Frontal cortex (tissue), 4 donors: ENCODE measurements around the gene DPP10. TPM values are rescaled to one million over a fixed set of nuclear protein-coding genes. Genes with fewer than 3 reads are reported as not detected.

Experiments
- DNase-seq, 2 donors: peaks; one replicate each; pipeline ENCODE4 v3.0.0; 2012; ENCODE audit warnings: low spot score in 2 of 2
- FAIRE-seq: peaks from 2 replicates; lab custom pipeline; 2012; peaks lifted over from hg19 to GRCh38; lab: Jason Lieb, UNC
- total RNA-seq: library from RNA; depleted of rRNA; stranded (reverse); fragments of >200 nt; gene quantifications from one replicate; pipeline ENCODE4 v1.2.3, GENCODE V29; 2014
- donor health status: control.
- donor health status: control.
- donor health status: control.

DPP10 gene
- total RNA-seq, 1 donor from 2014 or later = 74.6 TPM

DNA sequence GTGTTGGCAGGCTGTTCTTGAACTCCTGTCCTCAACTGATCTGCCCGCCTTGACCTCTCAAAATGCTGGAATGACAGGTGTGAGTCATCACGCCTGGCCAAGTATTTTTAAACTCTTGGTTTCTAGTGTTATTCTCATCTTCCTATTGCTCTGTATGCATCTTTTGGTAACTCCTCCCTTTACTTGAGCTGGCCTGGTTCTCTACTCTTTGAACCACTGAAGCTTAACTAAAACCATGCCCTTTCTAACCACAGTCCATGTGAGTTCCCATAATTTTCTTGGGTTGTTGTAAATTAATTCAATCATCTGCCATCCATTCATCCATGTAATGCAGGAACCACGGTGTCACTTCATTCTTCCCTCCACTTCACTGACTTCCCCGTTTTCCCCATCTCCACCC, 1131.3 kb downstream of the DPP10 start:
- no peak for FAIRE-seq

DNA sequence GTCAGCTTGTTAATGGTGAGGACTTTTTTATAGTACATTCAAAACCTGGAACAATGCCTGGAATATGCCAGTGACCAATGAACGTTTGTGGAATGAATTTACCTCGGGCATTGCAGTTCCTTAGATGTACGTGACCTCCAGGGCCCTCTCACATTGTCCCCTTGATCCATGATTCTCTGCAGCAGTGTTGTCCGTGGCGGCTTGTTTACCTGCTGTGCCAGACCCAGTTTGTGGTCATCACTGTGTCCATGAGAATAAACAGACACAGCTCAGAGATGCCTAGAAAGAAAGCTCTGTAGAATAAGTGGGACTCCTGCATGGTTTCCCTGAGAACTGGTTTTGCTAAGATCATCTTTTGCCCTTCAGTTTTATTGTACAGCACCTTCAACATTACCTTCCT, 1132.2 kb downstream of the DPP10 start:
- DNase-seq = no peak
- FAIRE-seq = no peak

More for the DNA sequence above, 1131.3 kb downstream of the DPP10 start:
- no peak for DNase-seq

DNA sequence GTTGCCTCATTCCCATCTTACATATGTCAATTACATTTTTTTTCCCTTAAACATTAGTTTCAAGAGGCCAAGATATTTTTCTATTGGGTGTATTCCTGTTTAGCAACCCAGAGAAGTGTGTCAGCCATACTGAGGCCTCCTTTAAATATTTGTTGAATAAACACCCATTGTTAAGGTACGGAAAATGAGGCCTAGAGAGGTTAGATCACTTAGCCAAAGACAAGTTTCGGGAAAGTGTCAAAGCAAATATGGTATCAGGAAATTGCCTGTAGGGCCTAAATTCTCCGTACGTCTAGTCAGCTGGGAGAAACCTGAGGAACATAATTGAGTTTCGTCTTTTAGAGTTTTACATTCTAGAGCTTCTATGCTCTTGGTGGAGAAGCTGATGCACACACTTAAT, 1138.3 kb downstream of the DPP10 start:
- FAIRE-seq (no peak), DNase-seq (no peak)

DNA sequence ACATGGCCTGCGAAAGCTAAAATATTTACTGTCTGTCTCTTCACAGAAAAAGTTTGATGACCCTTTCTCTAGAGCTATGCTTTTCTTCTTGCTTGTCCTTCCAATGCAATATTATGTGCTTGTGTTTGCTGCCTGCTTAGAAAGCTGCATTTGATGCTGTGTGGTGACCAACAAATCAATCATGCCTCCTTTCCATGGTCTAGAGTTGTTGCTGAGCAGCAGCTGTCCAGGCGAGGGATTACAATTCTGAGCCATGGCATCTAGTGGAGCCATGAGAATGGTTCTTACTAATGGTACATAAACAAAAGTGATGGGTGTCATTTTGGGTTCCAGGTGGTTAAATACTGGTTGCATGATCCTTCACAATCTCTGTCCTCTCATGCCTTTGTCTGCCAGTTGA, 1142.1 kb downstream of the DPP10 start:
- FAIRE-seq = no peak
- DNase-seq = no peak

DNA sequence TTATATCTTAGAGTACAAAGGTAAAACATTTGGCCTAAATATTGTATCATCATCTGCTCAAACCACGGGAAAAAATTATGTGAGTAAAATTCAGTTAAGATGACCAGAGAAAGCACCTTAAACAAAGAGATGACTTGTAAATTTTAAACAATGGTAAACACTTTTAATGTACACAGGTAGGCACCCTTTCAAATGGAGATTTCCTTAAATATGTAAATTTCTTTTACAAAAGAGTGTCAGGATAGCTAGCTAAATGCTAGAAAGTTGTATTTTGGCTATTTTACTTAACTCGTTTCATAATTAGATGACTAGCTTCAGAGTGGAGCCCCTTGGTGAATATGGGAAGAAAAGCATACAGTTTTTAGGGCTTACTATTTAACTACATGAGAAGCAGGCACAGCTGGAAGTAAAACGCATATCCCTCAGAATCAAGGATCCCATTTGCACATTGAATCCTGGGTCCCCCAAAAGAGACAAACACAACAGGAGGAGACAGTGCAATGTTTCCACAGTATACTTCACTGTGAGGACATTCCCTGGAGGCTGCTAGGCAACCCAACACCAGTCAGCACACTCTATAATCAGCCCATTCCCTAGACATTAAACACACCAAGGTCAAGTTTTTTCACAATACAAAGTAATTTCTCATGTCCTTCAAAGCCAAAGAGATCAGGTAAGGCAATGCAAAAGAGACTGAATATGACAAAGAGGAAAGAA, 1154.4 kb downstream of the DPP10 start:
- no peak for FAIRE-seq
- DNase-seq = no peak

DNA sequence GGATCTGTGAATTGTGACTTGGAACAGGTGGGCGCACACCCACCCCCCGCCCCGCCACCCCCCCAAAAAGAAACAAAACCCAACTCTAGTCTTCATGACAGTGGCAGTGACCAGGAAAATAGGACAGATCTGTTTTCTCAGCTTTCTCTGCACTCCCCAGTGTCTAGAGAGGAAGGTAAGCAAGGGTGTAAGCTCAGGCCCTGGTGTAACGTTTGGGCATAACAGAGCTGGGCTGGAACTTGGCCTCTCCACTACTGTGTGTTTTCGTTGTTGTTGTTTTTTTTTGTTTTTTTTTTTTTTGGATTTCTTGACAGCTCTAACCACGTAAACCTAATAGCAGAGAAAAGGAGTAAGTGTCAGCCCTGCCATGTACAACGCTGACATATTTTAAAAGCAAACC, 1160.8 kb downstream of the DPP10 start:
- DNase-seq (no peak), FAIRE-seq (no peak)

DNA sequence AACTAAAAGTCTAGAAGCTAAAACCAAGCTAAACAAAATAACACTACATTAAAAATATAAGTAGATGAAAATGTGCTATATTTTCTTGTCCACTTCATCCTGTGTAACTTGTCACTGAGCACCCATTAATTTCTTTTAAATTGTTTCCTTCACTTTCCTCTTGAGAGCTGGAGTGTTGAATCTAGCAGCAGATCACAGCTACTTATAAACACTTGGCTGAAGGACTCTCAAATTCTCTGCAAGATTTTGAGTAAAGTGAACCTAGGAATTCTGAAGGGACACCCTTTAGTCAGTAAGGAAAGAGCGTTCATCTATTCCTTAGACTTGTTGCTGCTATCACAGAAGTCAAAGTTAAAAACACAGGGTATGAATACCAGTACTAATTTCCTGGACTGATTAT, 1163.9 kb downstream of the DPP10 start:
- FAIRE-seq = no peak
- DNase-seq = no peak

DNA sequence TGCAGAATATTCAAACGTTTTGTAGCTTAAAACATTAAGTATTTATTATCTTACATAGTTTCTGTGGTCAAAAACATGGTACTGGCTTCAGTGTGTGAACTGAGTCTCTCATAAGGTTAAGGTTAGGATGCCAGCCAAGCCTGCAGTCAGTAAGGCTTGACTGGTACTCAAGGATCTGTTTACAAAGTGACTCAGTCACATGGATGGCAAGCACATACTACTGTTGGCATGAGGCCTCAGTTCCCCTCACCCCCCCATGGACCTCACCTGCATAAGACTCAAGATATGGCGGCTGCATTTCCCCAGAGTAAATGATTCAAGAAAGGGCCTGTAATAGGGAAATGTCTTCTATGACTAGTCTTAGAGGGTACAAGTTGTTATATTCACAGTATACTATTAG, 1167.5 kb downstream of the DPP10 start:
- no peak for DNase-seq
- FAIRE-seq = no peak

DNA sequence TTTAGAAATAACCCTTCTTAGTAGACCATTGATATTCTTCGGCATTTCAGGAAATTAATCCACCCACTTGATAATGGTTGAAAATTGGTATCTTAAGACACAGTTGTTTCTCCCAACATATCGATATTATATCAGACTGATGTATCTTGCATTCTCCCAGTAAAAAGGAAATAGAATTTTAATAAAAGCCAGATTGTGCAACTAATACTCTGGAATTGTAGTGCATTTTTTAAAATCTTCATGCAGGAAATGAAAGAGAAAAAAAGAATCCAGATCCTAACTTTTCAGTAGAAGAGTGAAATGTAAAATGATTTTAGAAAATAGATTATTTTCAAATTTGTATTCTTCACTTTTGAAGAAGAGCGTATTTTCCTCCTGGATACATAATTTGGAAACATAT, 1168.4 kb downstream of the DPP10 start:
- FAIRE-seq = no peak
- DNase-seq = no peak

DNA sequence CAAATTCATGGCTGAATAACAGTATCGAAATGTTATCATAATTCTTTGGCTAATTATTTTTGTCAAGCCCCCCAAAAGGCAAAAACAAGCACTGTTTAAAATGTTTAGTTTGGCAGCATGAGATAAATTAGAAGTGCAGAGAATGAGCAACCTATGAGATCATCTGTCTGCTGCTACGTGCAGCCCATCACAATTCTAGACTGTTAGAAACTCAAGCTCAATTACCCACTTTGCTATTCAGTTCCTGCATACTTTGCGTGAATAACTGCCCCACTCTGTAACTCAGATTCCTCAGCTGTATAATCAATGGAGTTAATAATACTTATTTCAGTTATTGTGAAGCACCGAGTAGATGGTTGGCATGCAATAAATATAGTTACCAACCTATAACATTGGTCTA, 1181.9 kb downstream of the DPP10 start:
- no peak for FAIRE-seq
- no peak for DNase-seq

DNA sequence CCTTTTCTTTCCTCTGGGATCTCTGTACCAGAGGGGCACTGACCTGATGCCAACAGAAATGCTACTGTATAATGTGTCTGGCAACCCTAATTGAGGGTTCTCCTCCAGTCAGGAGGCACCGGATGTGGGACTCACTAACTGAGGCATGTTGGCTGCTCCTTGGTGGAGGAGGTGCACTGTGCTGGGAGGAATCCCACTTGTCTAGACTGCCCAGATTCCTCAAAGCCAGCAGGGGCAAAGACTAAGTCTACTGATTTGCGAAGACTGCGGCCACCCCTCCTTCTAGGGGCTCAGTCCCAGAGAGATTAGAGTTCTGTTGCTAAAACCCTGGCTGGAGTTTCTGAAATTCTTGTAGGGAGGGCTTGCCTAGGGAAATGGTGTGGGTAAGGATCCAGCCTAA, 1192.1 kb downstream of the DPP10 start:
- FAIRE-seq (no peak), DNase-seq (no peak)

DNA sequence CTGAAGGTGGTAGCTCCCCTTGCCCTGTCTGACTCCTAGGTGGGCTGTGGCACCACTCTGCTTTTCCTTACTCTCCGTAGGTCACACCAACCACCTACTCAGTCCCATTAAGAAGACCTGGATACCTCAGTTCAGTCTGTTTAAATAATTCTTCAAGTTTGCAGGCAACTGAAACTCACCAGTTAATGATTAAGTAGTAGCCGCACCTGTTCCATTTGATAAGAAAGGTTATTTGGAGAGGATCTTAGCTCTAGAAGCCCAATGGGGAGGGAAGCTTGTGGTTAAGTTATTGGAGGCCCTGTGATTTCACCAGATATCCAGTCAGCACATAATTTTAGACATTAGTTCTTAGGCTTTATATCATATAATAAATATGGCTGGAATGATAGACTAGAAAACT, 1193.0 kb downstream of the DPP10 start:
- FAIRE-seq (no peak), DNase-seq (no peak)

DNA sequence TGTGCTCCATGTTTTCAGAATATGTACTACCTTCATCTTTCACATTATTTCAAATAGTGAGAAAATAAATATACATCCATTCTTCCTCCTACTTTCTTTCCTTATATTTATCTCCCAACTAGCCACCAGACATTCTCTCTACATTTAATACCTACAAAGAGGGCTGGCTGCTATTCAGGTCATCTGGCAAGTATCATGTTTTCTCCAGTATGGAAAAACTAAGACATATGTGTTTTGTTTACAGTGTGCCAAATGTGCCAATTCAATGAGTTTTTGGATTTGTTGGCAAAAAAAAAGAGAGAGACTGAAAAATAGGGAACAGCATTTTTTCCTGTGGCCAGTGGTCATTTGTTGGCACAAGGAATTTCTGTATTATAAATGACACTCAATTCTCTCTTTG, 1207.3 kb downstream of the DPP10 start:
- no peak for FAIRE-seq
- no peak for DNase-seq

DNA sequence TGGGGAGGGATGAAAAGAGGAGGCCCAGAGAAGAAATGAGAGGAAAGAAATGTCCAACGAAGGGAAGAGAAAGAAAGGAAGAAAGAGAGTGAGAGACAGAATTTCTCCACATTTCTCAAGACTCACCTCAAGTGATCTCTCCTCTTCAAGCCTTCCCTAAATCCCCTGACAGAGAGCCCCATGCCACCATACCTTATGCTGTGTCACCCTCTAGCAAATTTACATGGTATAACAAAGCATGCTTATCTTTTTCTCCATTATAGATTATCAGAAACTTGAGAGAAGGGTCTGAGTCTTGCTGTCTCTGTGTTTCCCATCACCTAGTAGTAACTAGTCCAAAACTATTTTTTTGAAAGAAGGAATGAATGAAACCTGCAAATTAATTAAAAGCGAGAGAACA, 1208.4 kb downstream of the DPP10 start:
- no peak for DNase-seq

DNA sequence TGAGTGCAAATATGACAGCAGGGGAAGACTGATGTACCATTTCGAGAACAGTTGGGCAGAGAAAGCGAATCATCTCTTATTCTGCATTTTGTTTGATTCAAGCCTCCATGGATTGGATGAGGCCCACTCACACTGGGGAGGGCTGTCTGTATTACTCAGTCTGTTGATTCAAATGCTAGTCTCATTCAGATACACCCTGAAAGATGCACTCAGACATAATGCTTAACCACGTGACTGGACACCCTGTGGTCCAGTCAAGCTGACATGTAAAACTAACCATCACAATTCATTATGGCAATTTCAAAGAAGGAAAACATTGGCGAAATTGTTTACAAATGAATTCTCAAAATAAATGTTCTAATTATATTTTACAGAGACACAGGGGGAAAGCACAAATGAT, 1210.2 kb downstream of the DPP10 start:
- FAIRE-seq = no peak

More for the DNA sequence above, 1208.4 kb downstream of the DPP10 start:
- no peak for FAIRE-seq

DNA sequence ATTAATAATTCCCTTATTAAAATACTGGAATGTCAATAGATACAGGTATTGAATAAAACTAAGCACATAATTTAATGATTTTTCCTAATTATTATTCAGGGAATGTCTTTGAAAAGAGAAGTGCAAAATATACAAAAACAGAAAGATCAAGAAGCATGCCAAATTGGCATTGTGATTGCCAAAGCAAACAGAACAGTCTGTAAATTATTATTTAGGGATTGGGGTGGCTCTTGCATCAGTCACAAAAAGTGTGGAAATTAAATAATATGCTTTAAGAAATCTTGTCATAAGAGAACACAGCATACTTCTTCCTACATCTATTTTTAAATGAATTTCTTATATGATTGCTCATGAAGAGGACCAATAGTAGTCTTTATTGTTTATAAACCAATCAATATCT, 1211.9 kb downstream of the DPP10 start:
- FAIRE-seq = no peak
- no peak for DNase-seq

More for the DNA sequence above, 1210.2 kb downstream of the DPP10 start:
- no peak for DNase-seq

DNA sequence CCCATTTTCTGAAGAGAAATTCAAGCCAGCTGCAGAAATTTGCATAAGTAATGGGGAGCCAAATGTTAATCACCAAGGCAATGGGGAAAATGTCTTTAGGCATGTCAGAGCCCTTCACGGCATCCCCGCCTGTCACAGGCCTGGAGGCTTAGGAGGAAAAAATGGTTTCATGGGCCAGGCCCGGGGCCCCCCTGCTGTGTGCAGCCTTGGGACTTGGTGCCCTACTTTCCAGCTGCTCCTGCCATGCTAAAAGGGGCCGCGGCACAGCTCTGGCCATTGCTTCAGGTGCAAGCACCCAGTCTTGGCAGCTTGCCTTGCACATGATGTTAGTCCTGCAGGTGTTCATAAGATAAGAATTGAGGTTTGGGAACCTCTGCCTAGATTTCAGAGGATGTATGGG, 1235.7 kb downstream of the DPP10 start:
- DNase-seq = no peak
- FAIRE-seq = no peak

DNA sequence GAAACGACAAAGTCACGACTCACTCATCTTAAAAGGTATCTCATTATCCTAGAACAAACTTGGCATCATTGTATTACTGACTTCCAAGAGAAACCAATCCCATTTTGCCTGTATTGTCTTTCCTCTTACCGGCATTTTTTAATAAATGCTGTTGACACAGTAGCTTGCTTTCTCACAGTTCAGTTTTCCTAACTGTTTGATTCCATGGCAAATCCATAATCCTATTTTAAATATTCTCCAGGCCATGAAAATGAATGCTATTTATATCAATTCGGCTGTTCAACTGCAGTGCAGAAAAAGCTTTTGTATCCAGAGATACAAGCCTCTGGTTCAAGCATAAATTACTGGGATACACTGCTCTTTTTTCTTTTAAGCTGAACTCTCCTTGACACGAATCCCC, 1241.9 kb downstream of the DPP10 start:
- no peak for FAIRE-seq

DNA sequence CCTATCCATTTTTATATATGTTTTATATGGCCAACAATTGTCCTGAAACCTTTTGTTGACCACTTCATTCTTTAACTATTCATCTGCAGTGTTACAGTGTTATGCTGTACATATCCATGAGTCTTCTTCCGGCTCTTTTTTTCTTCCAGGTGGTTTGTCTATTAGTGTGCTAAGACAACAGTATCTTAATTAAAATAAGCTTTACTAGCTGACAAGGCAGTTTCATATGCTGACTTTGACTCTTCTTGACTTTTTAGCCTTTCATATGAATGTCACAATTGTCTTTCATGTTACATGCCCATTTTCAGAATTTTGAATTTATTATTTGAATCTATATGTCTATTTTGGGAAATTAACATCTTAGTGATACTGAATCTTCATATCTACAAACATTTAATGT, 1249.0 kb downstream of the DPP10 start:
- DNase-seq (no peak), FAIRE-seq (no peak)

More for the DNA sequence above, 1241.9 kb downstream of the DPP10 start:
- no peak for DNase-seq

DNA sequence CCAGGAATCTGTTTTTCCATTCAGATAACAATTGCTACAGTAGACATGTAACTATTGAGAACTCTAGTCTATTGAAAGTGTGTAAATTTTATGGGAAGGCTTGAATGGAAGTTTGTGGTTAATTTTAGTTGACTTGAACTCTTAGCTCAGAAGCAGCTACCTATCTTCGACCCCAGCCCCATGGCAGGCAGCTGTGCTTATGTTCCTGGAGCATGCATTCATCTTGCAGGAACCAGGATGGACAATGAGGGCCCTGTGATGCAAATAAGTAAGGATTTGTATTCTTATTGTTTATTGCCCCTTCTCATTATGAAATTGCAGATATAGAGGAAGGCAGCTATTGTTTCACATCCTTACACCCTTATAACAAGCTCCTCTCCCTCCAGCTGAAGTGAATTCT, 1252.2 kb downstream of the DPP10 start:
- DNase-seq = no peak

DNA sequence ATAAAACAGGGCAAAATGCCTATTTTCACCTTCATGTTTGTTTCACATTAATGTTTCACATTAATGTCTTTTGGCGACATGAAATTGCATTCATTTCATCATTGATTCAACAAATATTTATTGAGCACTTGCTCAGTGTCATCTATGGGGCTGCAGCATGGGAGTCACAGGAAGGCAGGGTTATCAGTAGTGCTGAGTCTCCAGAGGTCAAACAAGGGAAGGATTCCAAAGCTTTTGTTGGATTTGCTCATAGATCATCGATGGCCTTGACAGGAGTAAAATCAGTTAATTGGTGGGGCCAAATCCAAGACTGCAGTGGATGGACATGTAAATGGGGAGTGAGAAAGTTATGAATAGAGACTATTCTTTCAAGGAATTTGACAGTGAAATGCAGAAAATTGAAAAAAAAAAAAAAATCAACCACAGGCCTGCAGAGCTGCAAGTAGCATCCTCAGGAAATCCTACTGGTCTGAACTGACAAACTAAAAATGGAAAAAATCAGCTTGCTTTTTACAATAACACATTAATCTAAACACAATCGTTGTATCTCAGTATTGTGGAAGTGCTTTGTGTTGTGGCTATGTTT, 1290.8 kb downstream of the DPP10 start:
- FAIRE-seq = no peak
- DNase-seq = no peak

More for the DNA sequence above, 1252.2 kb downstream of the DPP10 start:
- FAIRE-seq = no peak

DNA sequence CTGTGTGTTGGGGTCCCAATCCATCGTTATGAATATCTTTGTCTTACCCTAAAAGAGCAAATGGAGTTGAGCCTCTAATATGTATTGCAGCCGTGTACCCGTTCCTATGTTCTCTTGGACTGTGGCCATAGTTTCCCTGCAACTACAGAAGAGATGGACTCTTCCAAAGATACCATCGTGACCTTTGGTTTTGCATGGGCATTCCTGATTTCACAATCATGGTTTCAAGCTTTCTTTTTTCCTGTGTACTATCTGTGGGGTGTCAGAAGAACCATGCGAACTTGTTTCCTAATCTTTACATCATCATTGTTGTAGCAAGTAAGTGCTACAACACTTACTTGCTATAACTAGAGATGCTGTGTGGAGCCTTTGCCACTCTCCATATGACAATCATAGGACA, 1295.7 kb downstream of the DPP10 start:
- no peak for FAIRE-seq

More for the DNA sequence above, 1295.7 kb downstream of the DPP10 start:
- no peak for DNase-seq
